HG03039 (cell line): ENCODE measurements around the gene NKAPL.

Source experiments
- ATAC-seq: cut with Tn5 transposase; IDR thresholded peaks from one replicate; pipeline ENCODE4 v1.9.1; 2021; ENCODE audit warnings: mild to moderate bottlenecking, moderate library complexity; ENCODE audit not compliant: unreplicated experiment

Gene NKAPL

DNA sequence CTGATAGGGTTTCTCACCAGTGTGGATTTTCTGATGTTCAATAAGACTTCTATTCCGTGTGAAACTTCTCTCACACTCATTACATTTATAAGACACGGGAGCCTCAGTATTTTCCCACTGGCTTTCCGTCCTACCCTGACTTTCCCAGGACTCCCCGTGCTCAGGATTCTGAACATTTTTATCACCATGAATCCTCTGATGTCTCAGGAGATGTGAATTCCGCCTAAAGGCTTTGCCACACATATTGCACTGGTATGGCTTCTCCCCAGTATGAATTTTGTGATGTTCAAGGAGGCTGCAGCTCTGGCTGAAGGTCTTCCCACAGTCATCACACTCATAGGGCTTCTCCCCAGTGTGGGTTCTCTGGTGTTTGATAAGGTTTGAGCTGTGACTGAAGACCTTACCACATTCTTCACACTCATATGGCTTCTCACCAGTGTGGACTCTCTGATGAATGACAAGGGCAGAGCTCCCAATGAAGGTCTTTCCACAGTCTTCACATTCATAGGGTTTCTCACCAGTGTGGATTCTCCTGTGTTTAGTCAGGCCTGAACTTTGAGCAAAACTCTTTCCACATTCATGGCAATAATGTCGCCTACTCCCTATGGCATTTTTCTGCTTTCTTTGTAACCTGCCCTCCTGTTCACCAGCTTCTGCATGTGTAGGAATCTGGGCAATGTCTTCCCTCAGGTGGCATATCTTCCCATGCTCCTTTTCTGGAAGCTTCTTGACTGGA lies 13.7 kb upstream of the NKAPL start:
- ATAC-seq: no peak

- ATAC-seq: no peak
These were observed 10.2 kb upstream of the NKAPL start for GRCh38 chr6:28248916-28249315.

- ATAC-seq: no peak
These were observed 8.3 kb upstream of the NKAPL start for GRCh38 chr6:28250747-28251146.

- ATAC-seq: peak; percentile 39
These were observed 7.5 kb upstream of the NKAPL start for GRCh38 chr6:28251661-28252008.

DNA sequence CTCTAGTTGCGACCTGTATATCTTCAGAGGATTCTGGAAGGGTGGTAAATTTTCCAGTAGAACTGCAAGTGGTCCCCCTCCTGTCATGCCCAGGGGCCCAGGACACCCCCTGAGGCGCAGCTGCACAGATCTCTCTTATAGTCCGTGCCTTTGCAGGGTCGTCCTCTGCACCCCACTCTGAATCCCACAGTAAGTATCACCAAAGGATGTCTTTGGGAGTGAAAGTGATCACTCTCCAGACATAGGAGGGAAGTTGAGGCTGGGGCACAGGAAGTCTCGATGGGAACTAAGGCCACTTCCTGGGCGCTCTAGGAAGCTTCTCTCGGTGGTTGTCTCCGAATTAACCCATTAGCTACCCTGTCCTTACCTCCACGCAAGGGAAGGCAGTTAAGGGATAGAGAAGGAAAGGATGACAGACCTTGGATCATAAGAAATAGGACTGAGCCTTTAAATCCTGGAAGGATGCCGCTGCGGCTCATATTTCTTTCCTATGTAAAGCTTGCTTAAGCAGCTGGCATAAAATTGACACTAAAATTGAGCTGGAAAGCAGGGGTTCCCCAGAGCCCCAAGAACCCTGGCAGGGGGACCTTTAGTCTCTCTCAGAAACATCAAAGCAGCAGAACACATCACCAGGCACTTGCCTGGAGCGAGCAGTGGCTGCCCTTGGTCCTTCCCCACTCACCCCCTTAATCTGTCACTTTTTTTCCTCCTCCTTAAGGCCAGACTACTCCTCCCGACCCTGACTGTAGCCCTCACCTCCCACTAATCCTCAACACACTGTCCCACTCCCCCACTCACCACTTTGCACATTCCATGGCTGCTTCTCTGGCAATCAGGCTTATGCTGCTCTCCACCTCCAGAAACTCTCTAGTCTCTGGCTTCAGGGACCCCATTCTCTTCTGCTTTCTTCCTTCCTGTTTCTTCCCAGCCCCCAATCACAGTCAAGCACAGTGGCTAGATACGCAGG lies 6.8 kb upstream of the NKAPL start, which contains the start of gene ZKSCAN4:
ZKSCAN4 (minus strand) TSS at position 261 of the 967 bp plus-strand sequence. CDS start 289 bp downstream, outside the sequence.
- peak; percentile 68 for ATAC-seq

DNA sequence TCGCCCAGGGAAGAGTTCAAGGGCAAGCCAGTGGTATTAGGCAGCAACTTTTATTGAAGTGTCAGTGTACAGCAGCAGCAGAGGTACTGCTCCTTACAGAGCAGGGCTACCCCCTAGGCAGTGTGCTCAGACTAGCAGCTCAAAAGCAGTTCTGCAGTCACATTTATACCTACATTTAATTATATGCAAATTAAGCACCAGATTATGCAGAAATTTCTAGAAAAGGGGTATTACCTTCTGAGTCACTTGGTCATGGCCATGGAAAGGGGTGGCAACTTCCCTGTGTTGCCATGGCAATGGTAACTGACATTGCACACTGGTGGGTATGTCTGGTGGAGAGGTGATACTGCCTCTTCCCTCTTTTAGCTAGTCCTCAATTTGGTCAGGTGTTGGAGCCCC lies 5.0 kb upstream of the NKAPL start:
- ATAC-seq: no peak

GRCh38 chr6:28257042-28257441 lies 2.1 kb upstream of the NKAPL start:
- no peak for ATAC-seq

GRCh38 chr6:28263922-28264321 lies 4.8 kb downstream of the NKAPL start:
- no peak for ATAC-seq

GRCh38 chr6:28264834-28265401 lies 5.8 kb downstream of the NKAPL start:
- no peak for ATAC-seq

DNA sequence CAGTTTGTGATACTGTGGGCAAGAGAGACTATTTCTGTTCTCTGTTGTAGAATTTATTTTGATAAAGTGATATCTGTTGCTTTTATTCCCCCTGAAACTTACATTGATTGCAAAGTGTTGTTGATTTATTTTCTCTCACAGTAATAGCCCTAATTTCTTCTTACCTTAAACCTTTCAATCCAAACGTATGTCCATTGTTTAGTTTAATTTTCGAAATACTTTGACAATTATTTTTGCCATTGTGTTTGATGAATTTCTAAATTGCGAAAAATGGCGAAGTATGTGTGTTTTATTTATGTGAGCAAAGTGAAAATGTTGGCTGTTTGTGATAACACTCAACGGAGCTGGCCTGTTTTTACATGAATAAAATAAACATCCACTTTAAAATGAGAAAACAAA lies 7.5 kb downstream of the NKAPL start:
- ATAC-seq: no peak

DNA sequence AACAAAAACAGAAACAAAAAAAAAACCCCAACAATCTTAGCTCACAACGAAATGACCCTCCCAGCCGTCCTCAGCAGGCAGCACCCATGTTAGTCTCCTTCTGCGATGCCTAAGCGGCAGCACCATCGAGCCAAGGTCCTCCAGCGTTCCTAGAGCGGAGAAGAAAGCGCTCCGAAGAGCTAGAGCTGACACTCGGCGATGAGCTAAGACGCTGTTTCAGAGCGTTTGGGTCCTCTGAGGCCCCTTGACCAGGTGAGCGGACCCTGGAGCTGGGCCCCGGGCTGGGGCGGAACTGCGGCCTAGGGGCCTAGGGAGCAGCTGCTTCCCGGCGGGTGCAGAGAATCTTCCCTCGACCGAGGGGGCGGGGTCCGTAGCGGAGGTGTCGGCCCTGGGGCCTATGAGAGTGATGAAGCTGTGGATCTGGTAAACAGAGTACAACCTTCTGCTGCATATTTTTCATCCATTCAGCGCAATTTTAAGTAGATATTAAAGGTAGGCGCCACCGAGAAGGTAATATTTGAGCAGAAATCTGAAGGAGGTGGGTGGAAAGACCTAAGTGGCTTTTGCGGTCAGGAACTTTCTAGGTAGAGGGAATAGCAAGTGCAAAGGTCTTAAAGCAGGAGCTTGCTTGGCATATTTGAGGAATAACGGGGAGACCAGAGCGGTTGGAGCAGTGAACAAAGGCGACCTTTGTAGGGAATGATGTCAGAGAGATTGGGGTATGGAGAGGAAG lies 8.0 kb downstream of the NKAPL start, which contains the start of gene ZSCAN26:
ZSCAN26 (plus strand) TSS at position 182 of the 733 bp plus-strand sequence. CDS start 4,777 bp downstream, outside the sequence.
- ATAC-seq: peak; percentile 81

- no peak for ATAC-seq
These were observed 8.6 kb downstream of the NKAPL start for GRCh38 chr6:28267695-28268059.

- ATAC-seq: no peak
These were observed 10.4 kb downstream of the NKAPL start for GRCh38 chr6:28269492-28269891.

DNA sequence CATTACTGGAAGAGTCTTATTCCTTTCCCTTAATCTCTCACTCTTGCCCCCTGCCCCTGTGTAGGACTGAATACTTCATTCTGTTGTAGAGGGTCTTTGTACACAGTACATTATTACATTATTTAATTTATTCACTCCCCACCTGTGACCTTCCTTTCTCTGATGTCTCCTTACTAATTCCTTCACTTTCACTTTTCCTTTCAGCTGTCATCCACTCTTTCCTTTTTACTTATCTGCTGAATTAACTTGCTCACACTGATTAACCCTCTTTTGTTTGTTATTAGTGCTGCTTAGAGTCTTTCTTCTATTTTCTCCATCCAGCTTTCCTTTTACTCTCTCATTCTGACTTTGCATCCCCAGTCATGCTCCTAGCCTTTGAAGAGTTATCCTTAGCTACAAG lies 15.8 kb downstream of the NKAPL start:
- ATAC-seq: no peak

DNA sequence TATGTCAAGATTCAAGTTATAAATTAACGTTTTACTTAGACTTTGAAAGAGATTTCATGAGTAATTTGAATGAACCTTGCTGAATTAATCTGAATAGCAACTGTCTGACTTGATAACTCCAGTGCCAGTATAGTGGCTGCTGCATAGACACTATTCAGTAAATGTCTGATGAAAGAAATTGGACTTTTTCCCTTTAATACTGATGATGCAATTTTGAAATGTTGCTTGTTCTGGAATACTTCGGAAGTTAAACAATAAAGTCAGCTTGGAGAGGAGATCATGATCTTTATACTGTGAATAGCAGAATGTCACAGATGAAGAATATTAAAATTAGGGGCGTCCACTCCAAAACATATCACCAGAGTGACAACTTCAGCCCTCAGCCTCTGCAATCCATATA lies 18.6 kb downstream of the NKAPL start:
- no peak for ATAC-seq

- ATAC-seq: no peak
These were observed 21.6 kb downstream of the NKAPL start for GRCh38 chr6:28280595-28281287.

GRCh38 chr6:28281288-28282064 lies 22.4 kb downstream of the NKAPL start, which contains the start of gene PGBD1:
TSS of gene PGBD1 (plus strand) at chr6:28281572. CDS start at chr6:28283814, 2,242 bp downstream.
- no peak for ATAC-seq

DNA sequence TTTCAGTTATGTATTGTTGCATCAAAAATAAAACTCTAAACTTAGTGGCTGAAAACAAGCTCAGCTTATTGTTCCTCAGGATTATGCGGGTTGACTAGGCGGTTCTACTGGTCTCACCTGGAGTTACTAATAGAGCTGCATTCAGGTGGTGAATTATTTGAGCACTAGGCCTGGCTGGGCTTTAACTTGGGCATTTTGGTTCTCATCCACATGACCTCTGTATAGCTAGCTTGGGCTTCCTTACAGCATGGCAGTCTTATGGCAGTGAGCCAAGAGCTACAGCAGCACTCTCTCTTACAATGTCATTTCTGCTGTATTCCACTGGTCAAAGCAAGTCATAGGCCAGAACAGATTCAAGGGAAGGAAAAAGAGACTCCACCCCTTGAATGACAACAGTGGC lies 23.8 kb downstream of the NKAPL start:
- ATAC-seq: no peak

DNA sequence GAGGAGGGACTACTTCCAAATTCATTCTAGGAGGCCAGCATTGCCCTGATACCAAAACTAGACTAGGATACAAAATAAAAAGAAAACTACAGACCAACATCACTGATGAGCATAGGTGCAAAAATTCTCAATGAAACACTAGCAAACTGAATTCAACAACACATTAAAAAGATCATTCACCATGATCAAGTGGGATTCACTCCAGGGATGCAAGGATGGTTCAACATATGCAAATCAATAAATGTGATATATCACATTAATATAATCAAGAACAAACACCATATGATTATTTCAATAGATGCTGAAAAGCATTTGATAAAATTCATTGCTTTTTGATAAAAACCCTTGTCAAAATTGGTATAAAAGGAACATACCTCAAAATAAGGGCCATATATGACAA lies 32.5 kb downstream of the NKAPL start:
- no peak for ATAC-seq
